Measurements from ENCODE around the gene CCDC170.

Gene CCDC170

DNA sequence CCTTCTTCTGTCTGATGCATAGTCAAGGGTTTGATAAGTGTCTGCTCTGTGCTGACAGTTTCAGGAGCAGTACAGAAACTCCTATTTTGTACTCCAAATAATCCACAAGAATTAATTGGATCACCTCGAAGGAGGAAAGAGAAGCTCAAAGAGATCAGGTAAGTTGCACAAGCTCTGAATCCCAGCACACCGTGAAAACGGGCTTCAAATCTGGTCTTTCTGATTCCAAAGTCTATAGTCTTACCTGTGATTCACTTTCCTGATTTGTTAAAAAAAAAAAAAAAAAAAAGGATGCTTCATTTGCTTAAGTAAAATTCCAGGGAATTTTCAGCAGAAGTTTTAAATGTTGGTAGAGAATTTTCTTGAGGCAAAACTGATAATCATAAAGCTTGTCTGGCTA is 157.8 kb downstream of the CCDC170 start:
- H3K4me3 Mint-ChIP-seq = no peak overlapping the region
- H3K9me3 Mint-ChIP-seq = peaks cover 6% of the 10 kb centered on the region
- no peaks in the 10 kb centered on the region for H3K4me1 Mint-ChIP-seq
- DNase-seq (ENCODE audit: low spot score in 2 of 2) (no peak), ATAC-seq (ENCODE audit: low read depth) (no peak)
- H3K27me3 Mint-ChIP-seq = peaks cover 11% of the 10 kb centered on the region
- peaks cover 4% of the 10 kb centered on the region for H3K36me3 Mint-ChIP-seq
- no peak overlapping the region for H3K27ac Mint-ChIP-seq

DNA sequence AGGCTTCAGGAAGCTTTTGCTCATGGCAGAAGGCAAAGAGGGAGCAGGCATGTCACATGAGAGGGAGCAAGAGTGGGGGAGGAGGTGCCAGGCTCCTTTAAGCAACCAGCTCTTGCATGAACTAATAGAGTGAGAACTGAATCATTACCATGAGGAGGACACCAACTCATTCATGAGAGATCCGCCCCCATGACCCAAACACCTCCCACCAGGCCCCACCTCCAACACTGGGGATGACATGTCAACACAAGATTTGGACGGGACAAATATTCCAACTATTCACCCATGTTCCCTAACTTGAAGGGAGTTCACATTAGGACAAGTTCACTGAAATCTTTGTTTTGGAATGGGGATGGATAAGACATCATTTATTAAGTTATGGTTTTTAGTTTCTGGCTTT is 158.5 kb downstream of the CCDC170 start:
- H3K4me3 Mint-ChIP-seq = no peak overlapping the region
- DNase-seq (ENCODE audit: low spot score in 2 of 2) = no peak

DNA sequence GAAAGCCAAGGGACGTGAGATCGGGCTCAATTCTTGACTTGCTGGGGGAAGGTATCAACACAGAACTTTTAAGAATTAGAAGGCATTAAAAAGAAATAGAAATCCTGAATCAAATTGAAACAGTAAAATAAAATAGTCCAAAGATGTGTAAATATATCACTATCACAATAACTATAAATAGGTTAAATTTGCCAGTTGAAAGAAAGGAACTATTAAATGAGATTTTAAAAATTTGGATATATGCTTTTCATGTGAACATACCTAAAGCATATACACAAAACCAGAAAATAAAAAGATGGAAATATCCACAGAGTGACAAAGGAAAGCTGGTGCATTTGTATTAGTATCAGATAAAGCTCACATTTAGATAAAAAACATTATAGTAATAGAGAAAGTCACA is 161.3 kb downstream of the CCDC170 start:
- Mint-ChIP-seq H3K27me3 (peaks cover 6% of the 10 kb centered on the region), H3K36me3 (peaks cover 4% of the 10 kb centered on the region), H3K4me3 (no peak overlapping the region), H3K27ac (no peak overlapping the region), H3K4me1 (no peaks in the 10 kb centered on the region), H3K9me3 (peaks cover 6% of the 10 kb centered on the region)
- ATAC-seq (ENCODE audit: low read depth) = no peak
- no peak for DNase-seq (ENCODE audit: low spot score in 2 of 2)

More for the DNA sequence above, 158.5 kb downstream of the CCDC170 start:
- peaks cover 6% of the 10 kb centered on the region for H3K9me3 Mint-ChIP-seq
- peaks cover 11% of the 10 kb centered on the region for H3K27me3 Mint-ChIP-seq
- H3K36me3 Mint-ChIP-seq = peaks cover 4% of the 10 kb centered on the region
- ATAC-seq (ENCODE audit: low read depth) = no peak
- H3K27ac Mint-ChIP-seq = no peak overlapping the region
- no peaks in the 10 kb centered on the region for H3K4me1 Mint-ChIP-seq

DNA sequence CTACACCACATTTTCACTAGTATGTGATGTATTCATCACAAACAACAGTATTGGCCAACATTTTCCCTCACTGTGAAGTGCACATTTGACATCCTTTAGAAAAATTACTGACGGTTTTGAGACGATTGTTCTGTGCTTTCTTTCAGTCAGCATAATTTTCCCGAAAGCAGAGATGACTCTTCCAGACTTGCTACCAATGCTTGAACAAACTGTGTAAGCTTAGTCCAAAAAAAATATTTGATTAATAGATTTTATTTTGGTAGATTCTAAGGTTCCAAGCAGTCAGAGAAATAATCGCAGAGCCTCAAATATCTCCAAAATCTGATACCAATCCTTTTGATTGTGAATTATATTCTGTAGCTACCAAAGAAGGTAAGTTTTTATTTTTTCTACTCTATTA is 162.6 kb downstream of the CCDC170 start:
- ATAC-seq (ENCODE audit: low read depth) (no peak), DNase-seq (ENCODE audit: low spot score in 2 of 2) (no peak)
- H3K27ac Mint-ChIP-seq = no peak overlapping the region
- H3K4me3 Mint-ChIP-seq = no peak overlapping the region
- H3K36me3 Mint-ChIP-seq = peaks cover 4% of the 10 kb centered on the region
- no peaks in the 10 kb centered on the region for H3K4me1 Mint-ChIP-seq
- peaks cover 4% of the 10 kb centered on the region for H3K27me3 Mint-ChIP-seq
- peaks cover 6% of the 10 kb centered on the region for H3K9me3 Mint-ChIP-seq

DNA sequence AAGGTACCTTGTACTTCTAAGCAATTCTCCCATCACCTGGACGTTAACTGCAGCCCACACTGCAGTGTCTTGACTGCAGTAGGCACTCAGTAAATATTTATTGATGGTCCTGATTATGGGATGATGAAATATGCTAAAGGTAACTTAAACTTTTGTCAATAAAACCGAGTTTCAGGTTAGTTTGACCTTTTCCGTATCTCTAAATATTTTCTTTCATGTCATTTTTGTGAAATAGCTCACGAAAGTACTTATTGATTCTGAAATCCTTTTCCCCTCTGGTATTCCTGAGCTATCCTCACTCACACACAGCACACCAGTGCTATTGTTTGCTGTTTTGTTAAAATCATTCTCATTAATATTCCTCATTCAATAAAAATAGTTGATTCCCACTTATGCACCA is 164.3 kb downstream of the CCDC170 start:
- DNase-seq (ENCODE audit: low spot score in 2 of 2) (no peak), ATAC-seq (ENCODE audit: low read depth) (no peak)
- H3K9me3 Mint-ChIP-seq = peaks cover 6% of the 10 kb centered on the region
- no peak overlapping the region for H3K27ac Mint-ChIP-seq
- H3K4me1 Mint-ChIP-seq = no peaks in the 10 kb centered on the region
- H3K4me3 Mint-ChIP-seq = no peak overlapping the region
- H3K27me3 Mint-ChIP-seq = peaks cover 2% of the 10 kb centered on the region
- peaks cover 4% of the 10 kb centered on the region for H3K36me3 Mint-ChIP-seq

DNA sequence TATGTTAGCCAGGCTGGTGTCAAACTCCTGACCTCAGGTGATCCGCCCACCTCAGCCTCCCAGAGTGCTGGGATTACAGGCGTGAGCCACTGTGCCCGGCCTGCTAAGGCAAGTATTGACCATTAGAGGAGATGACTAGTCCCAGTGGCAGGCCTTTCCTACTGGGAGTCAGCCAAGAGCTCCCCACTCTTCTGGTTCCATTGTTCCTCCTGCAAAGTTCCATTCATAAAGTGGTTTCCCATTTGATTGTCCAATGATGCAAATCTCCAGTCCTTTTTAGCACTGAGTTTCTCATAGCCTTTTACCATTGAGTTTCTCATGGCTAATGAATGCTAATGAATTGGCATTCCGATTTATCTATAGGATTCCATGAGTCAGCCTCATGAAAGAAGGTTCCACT is 165.4 kb downstream of the CCDC170 start:
- DNase-seq (ENCODE audit: low spot score in 2 of 2) (no peak), ATAC-seq (ENCODE audit: low read depth) (no peak)
- Mint-ChIP-seq H3K4me3 (no peak overlapping the region), H3K4me1 (no peaks in the 10 kb centered on the region), H3K27ac (no peak overlapping the region), H3K9me3 (peaks cover 6% of the 10 kb centered on the region), H3K27me3 (peaks cover 2% of the 10 kb centered on the region), H3K36me3 (peaks cover 4% of the 10 kb centered on the region)

DNA sequence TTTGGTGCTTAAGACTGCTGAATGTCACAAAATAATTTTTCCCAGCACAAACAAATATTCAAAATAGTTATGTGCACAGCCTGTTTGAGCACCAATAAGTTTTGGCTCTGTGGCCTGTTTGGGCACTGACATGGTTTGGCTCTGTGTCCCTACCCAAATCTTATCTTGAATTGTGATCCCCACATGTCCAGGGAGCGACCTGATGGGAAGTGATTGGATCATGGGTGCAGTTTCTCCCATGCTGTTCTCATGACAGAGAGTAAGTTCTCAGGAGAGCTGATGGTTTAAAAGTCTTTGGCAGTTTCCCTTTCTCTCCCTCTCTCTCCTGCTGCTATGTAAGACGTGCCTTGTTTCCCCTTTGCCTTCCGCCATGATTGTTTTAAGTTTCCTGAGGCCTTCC is 167.7 kb downstream of the CCDC170 start:
- H3K9me3 Mint-ChIP-seq = no peaks in the 10 kb centered on the region
- DNase-seq (ENCODE audit: low spot score in 2 of 2) (no peak), ATAC-seq (ENCODE audit: low read depth) (no peak)
- H3K27me3 Mint-ChIP-seq = peaks cover 2% of the 10 kb centered on the region
- H3K4me1 Mint-ChIP-seq = no peaks in the 10 kb centered on the region
- H3K36me3 Mint-ChIP-seq = no peaks in the 10 kb centered on the region
- no peak overlapping the region for H3K27ac Mint-ChIP-seq
- no peak overlapping the region for H3K4me3 Mint-ChIP-seq

DNA sequence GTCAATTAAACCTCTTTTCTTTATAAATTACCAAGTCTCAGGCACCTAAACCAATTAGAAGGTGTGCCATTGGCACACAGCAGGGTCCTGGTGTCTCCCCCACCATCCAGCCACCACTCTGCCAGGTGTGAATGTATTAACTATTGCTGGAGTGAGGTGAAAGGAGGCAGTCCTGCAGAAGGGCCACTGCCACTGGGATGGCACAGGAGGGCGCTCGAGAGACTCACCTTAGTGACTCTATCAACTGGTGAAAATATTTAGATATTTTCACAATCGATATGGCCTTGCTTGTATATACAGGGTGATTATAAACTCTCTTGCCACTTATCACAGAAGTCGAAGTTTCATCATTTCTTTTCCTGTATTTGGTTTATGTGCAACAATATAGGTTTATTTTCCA is 168.1 kb downstream of the CCDC170 start:
- H3K27ac Mint-ChIP-seq = no peak overlapping the region
- peaks cover 2% of the 10 kb centered on the region for H3K27me3 Mint-ChIP-seq
- ATAC-seq (ENCODE audit: low read depth) = no peak
- H3K4me3 Mint-ChIP-seq = no peak overlapping the region
- DNase-seq (ENCODE audit: low spot score in 2 of 2) = no peak
- H3K4me1 Mint-ChIP-seq = peaks cover 3% of the 10 kb centered on the region
- H3K36me3 Mint-ChIP-seq = no peaks in the 10 kb centered on the region
- no peaks in the 10 kb centered on the region for H3K9me3 Mint-ChIP-seq

DNA sequence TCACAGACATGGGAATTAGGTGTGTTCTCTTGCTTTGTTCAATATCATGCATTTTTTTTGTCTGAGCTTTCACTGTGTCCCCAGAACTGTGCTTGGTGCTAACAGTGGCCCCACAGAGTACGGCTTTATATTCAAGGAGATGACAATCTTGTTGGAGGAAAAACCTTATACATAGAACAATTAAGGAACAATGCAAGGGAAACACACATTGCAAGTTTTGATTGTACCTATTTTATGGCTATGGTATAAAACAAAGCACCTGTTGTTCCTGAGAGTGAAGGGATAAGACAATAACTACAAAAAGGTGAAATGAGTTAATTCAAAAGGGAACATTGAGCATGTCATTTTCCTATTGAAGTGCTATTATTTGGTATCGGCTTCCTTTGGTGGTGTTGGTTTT is 169.7 kb downstream of the CCDC170 start:
- DNase-seq (ENCODE audit: low spot score in 2 of 2) = no peak
- no peak for ATAC-seq (ENCODE audit: low read depth)
- H3K27me3 Mint-ChIP-seq = peaks cover 7% of the 10 kb centered on the region
- H3K27ac Mint-ChIP-seq = no peak overlapping the region
- H3K36me3 Mint-ChIP-seq = no peaks in the 10 kb centered on the region
- no peaks in the 10 kb centered on the region for H3K9me3 Mint-ChIP-seq
- H3K4me3 Mint-ChIP-seq = no peak overlapping the region
- H3K4me1 Mint-ChIP-seq = peaks cover 3% of the 10 kb centered on the region

DNA sequence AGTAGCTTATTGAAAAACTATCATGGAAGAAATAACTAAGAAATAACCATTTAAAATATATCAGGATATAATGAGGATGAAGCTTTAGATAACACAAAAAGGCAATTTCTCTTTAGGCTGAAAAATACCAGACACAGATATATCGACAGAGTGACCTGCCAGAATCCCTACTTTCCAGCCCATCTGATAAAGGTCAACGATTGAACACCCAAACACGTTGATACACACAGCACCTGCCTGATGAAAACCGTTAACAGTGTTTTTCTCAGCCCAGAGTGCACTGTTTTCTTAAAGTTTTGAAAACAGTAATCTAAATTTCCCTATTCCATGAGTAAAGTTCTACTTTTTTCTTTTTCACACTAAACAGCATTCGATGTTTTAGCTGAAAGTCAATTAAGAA is 170.6 kb downstream of the CCDC170 start:
- ATAC-seq (ENCODE audit: low read depth) = no peak
- Mint-ChIP-seq H3K36me3 (no peaks in the 10 kb centered on the region), H3K27ac (no peak overlapping the region), H3K27me3 (peaks cover 7% of the 10 kb centered on the region), H3K4me3 (no peak overlapping the region), H3K9me3 (no peaks in the 10 kb centered on the region), H3K4me1 (peaks cover 3% of the 10 kb centered on the region)
- DNase-seq (ENCODE audit: low spot score in 2 of 2) = no peak

DNA sequence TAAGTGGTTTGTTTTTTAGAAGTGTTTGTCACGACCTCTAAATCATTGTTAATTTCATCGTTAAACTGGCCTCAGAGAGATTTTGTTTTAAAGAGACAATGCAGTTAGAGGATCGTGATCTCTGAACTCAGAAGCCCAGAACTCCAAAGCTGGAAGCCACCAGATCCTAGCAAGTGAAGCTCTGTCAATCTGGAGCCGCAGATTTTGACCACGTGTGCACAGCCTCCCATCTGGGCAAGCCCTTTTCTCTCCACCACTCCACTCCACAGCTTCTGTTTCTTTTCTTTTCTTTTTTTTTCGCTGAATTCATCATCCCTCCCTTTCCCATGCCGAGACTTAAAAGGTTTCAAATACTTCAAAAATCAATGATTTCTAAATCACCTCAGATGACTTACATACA is 171.5 kb downstream of the CCDC170 start:
- H3K36me3 Mint-ChIP-seq = no peaks in the 10 kb centered on the region
- H3K9me3 Mint-ChIP-seq = no peaks in the 10 kb centered on the region
- H3K4me1 Mint-ChIP-seq = peaks cover 3% of the 10 kb centered on the region
- no peak overlapping the region for H3K27ac Mint-ChIP-seq
- ATAC-seq (ENCODE audit: low read depth) (no peak), DNase-seq (ENCODE audit: low spot score in 2 of 2) (no peak)
- H3K27me3 Mint-ChIP-seq = peaks cover 5% of the 10 kb centered on the region
- no peak overlapping the region for H3K4me3 Mint-ChIP-seq

DNA sequence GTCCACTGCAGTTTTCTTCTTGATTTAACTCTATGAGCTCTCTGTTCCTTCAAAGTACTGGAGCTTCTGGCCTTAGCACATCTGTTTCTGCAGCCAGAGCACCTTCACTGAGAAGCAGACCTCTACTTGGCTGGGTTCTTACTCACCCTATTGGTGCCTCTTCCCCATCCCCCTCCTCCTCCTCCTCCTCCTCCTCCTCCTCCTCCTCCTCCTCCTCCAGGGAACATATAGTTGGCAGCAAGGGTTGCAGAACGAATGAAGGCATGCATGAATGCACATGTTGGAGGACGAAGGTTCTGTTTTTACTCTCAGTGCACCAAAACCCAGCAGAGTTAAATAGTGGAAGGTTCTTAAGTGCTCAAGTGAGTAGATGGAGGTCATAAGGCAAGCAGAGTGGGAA is 172.7 kb downstream of the CCDC170 start:
- no peak overlapping the region for H3K27ac Mint-ChIP-seq
- no peak for ATAC-seq (ENCODE audit: low read depth)
- no peaks in the 10 kb centered on the region for H3K9me3 Mint-ChIP-seq
- H3K4me3 Mint-ChIP-seq = no peak overlapping the region
- DNase-seq (ENCODE audit: low spot score in 2 of 2) = no peak
- peaks cover 8% of the 10 kb centered on the region for H3K27me3 Mint-ChIP-seq
- H3K36me3 Mint-ChIP-seq = peaks cover 2% of the 10 kb centered on the region
- H3K4me1 Mint-ChIP-seq = peaks cover 3% of the 10 kb centered on the region

DNA sequence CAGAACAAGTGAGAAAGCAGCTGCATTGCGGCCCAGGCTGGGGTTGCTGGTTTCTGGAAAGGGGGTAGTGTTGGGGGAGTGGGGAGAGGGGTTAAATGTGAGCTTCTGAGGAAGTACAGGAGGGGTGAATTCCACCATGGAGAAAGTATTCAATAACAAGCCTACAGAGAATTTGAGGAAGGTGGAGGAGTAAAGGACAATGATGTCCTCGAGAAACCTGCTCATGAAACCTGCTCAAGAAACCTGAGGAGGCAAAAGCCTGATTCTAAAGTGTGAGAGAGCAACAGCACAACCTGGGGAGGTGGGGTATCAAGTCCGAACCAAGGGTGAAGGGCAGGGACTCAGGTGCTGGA is 175.4 kb downstream of the CCDC170 start:
- Mint-ChIP-seq H3K4me3 (no peak overlapping the region), H3K9me3 (no peaks in the 10 kb centered on the region), H3K27me3 (peaks cover 8% of the 10 kb centered on the region), H3K4me1 (peaks cover 3% of the 10 kb centered on the region), H3K36me3 (peaks cover 2% of the 10 kb centered on the region), H3K27ac (no peak overlapping the region)
- no peak for DNase-seq (ENCODE audit: low spot score in 2 of 2)
- no peak for ATAC-seq (ENCODE audit: low read depth)

DNA sequence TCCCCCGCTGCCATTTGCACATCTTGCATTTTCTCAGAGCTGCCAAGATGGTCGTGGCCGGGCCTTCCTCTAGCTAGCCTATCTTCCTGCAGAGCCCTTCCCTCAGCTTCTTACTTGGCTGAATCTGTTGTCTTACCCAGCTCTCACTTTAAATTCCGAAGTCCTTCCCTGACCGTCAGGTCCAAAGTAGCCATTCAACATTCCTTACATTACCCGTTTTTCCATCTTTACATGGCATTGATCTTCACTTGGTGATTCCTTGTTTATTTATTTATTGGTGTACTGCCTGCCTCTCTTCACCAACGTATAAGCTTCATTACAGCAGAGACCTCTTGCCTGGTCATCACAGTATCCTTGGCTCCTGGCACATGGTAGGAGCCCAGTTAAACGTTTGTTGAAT is 176.3 kb downstream of the CCDC170 start:
- H3K27me3 Mint-ChIP-seq = peaks cover 8% of the 10 kb centered on the region
- DNase-seq (ENCODE audit: low spot score in 2 of 2) (no peak), ATAC-seq (ENCODE audit: low read depth) (no peak)
- peaks cover 3% of the 10 kb centered on the region for H3K4me1 Mint-ChIP-seq
- no peak overlapping the region for H3K4me3 Mint-ChIP-seq
- H3K9me3 Mint-ChIP-seq = no peaks in the 10 kb centered on the region
- H3K36me3 Mint-ChIP-seq = peaks cover 2% of the 10 kb centered on the region
- no peak overlapping the region for H3K27ac Mint-ChIP-seq

Measured in memory B cell (primary cell).